Loucy (cell line): ENCODE measurements around the gene TNRC6B.

Experiments used
- H2AFZ ChIP-seq: fragments of 200-600 bp; sonication (generic); 2 replicates; pipeline ENCODE4 v1.6.0; 2016; ENCODE audit warnings: antibody characterized with exemption, mild to moderate bottlenecking, low read length, moderate library complexity
- H3F3A ChIP-seq: fragments of 200-600 bp; 2 replicates; pipeline ENCODE4 v1.6.0; 2016; ENCODE audit warnings: antibody characterized with exemption, low read depth, mild to moderate bottlenecking
- H3K27me3 ChIP-seq: fragments of 200-600 bp; sonication (generic); 2 replicates; pipeline ENCODE4 v1.6.1; 2014; ENCODE audit warnings: low read length, mild to moderate bottlenecking; ENCODE audit not compliant: insufficient read depth, poor library complexity, severe bottlenecking
- H3K36me3 ChIP-seq: fragments of 200-600 bp; sonication (generic); 2 replicates; pipeline ENCODE4 v1.6.1; 2016; ENCODE audit warnings: low read length; ENCODE audit not compliant: insufficient read depth
- H3K4me1 ChIP-seq: fragments of 200-600 bp; sonication (generic); 2 replicates; pipeline ENCODE4 v1.5.1; 2014; ENCODE audit warnings: low read length, mild to moderate bottlenecking; ENCODE audit not compliant: insufficient read depth, poor library complexity, severe bottlenecking
- H3K4me2 ChIP-seq: fragments of 200-600 bp; sonication (generic); 2 replicates; pipeline ENCODE4 v1.6.0; 2014; ENCODE audit warnings: antibody characterized with exemption, low read length, low read depth, mild to moderate bottlenecking; ENCODE audit not compliant: poor library complexity, severe bottlenecking
- H3K4me3 ChIP-seq: fragments of 200-600 bp; sonication (generic); 2 replicates; pipeline ENCODE4 v1.5.1; 2014; ENCODE audit warnings: low read length, mild to moderate bottlenecking, mixed read lengths; ENCODE audit not compliant: poor library complexity, severe bottlenecking
- H3K79me2 ChIP-seq: fragments of 200-600 bp; sonication (generic); 2 replicates; pipeline ENCODE4 v1.6.1; 2014; ENCODE audit warnings: low read length; ENCODE audit not compliant: insufficient read depth
- H3K9ac ChIP-seq: fragments of 200-600 bp; sonication (generic); 2 replicates; pipeline ENCODE4 v1.6.0; 2014; ENCODE audit warnings: mild to moderate bottlenecking, low read depth, low read length, moderate library complexity; ENCODE audit not compliant: poor library complexity, severe bottlenecking
- H3K9me2 ChIP-seq: fragments of 200-600 bp; sonication (generic); replicated peaks from 2 replicates; pipeline ENCODE4 v1.6.1; 2016; ENCODE audit warnings: low read depth, low read length, mixed read lengths
- H3K9me3 ChIP-seq: fragments of 200-600 bp; sonication (generic); 2 replicates; pipeline ENCODE4 v1.6.1; 2014; ENCODE audit warnings: mild to moderate bottlenecking, antibody characterized with exemption, low read length, low read depth; ENCODE audit not compliant: insufficient read depth
- H4K20me1 ChIP-seq: fragments of 200-600 bp; sonication (generic); 2 replicates; pipeline ENCODE4 v1.6.0; 2014; ENCODE audit warnings: antibody characterized with exemption, low read length, mild to moderate bottlenecking; ENCODE audit not compliant: insufficient read depth, poor library complexity, severe bottlenecking
- CTCF ChIP-seq: fragments of 200-600 bp; sonication (generic); conservative IDR thresholded peaks from 2 replicates; pipeline ENCODE4 v1.5.1; 2014; ENCODE audit warnings: mild to moderate bottlenecking, antibody characterized with exemption, low read length
- EZH2phosphoT487 ChIP-seq: fragments of 200-600 bp; IDR thresholded peaks from 2 replicates; pipeline ENCODE4 v1.6.1; 2018; ENCODE audit warnings: antibody characterized with exemption, mild to moderate bottlenecking, moderate library complexity, borderline replicate concordance

TNRC6B gene

DNA sequence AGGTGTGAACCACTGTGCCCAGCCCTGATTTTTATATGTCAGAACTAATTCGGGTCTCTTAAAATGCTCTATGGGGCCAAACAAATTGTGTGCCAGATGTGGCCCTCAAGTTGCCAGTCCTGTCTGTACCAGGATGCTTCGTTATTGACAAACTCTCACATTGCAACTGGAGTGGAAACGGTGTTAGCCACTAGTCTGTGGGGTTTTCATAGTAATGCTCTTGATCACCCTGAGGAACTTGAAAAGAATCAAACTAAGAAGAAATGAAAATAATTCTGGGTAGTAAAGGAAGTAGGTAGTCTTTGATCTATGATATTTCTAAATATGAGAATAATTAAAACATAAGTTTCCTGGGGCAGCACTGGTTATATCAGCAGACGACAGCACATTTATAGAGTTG, 101.3 kb downstream of the TNRC6B start:
- Histone ChIP-seq H3K9ac (no peak overlapping the region), H3K79me2 (no peaks in the 10 kb centered on the region), H3K4me1 (no peaks in the 10 kb centered on the region), H3F3A (no peaks in the 10 kb centered on the region), H2AFZ (no peak overlapping the region), H3K9me2 (no peaks in the 10 kb centered on the region), H3K36me3 (peaks cover 75% of the 10 kb centered on the region; the same call in 1 of the 2 replicates), H3K4me2 (no peak overlapping the region), H4K20me1 (no peaks in the 10 kb centered on the region), H3K9me3 (no peaks in the 10 kb centered on the region), H3K4me3 (no peak overlapping the region), H3K27me3 (no peaks in the 10 kb centered on the region)
- TF ChIP-seq CTCF (no peak), EZH2phosphoT487 (no peak)

DNA sequence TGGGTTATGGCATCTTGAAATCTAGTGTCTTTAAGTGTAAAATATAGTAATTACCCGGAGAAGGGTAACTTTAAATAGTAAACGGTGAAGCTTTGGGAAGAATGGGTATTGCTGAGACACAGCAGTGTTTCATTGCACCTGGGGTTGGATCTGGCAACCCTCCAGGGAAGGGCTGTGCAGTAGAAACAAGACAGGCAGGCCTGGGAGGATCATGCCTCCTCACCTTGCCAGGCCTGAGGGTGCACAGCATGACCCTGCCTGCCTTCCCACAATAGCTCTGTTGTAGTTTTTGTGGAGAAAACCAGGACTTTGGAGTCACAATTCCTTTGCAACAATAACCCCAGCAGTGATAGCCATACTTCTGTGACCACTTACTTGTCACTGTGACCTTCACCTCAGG, 104.0 kb downstream of the TNRC6B start:
- H3K4me3 ChIP-seq = no peak overlapping the region
- H3K79me2 ChIP-seq = no peaks in the 10 kb centered on the region
- H3F3A ChIP-seq = no peaks in the 10 kb centered on the region
- no peaks in the 10 kb centered on the region for H4K20me1 ChIP-seq
- TF ChIP-seq EZH2phosphoT487 (no peak), CTCF (no peak)
- no peak overlapping the region for H3K4me2 ChIP-seq
- H3K36me3 ChIP-seq = peaks cover 79% of the 10 kb centered on the region
- no peak overlapping the region for H3K9ac ChIP-seq
- H3K27me3 ChIP-seq = no peaks in the 10 kb centered on the region
- no peaks in the 10 kb centered on the region for H3K9me2 ChIP-seq
- no peak overlapping the region for H2AFZ ChIP-seq
- H3K9me3 ChIP-seq = no peaks in the 10 kb centered on the region
- H3K4me1 ChIP-seq = no peaks in the 10 kb centered on the region

DNA sequence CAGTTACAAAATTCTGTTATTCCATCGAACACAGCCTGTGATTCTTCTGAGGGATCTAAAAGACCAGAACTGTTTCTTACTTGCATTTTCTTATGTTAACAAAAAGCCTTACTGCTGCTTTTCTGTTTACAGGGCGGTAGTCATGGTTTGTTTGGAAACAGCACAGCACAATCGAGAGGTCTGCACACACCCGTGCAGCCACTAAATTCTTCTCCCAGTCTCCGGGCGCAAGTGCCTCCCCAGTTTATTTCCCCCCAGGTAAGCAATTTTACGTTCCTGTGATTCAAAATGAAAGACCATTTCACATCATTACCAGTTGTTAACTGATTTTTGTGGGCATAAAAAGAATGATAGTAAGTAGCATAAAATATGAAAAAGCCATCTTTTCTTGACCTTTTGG, 107.8 kb downstream of the TNRC6B start:
- Histone ChIP-seq H4K20me1 (no peaks in the 10 kb centered on the region), H2AFZ (no peak overlapping the region), H3F3A (no peaks in the 10 kb centered on the region), H3K4me2 (no peak overlapping the region), H3K36me3 (peaks cover 82% of the 10 kb centered on the region), H3K4me3 (no peak overlapping the region), H3K4me1 (no peaks in the 10 kb centered on the region), H3K9me2 (no peaks in the 10 kb centered on the region), H3K27me3 (no peaks in the 10 kb centered on the region), H3K79me2 (no peaks in the 10 kb centered on the region), H3K9me3 (no peaks in the 10 kb centered on the region), H3K9ac (no peak overlapping the region)
- TF ChIP-seq CTCF (no peak), EZH2phosphoT487 (no peak)
